GM23248 (cell line): ENCODE measurements around the gene PEMT.
"Not testable (repeated sequence)": the region's sequence is repeated elsewhere in the genome, so short reads cannot be mapped to it uniquely, and the experiment has no call there.

Experiments used
- EZH2 ChIP-seq: fragments of 200-600 bp; sonication (generic); IDR thresholded peaks from 2 replicates; pipeline ENCODE4 v1.6.1; 2018; ENCODE audit warnings: antibody characterized with exemption, mild to moderate bottlenecking; ENCODE audit not compliant: insufficient read depth, poor library complexity, severe bottlenecking
- EZH2phosphoT487 ChIP-seq: fragments of 200-600 bp; sonication (generic); IDR thresholded peaks from 2 replicates; pipeline ENCODE4 v1.6.1; 2018; ENCODE audit warnings: antibody characterized with exemption, moderate library complexity, mild to moderate bottlenecking, low read depth; ENCODE audit not compliant: insufficient read depth

- TF ChIP-seq EZH2, EZH2phosphoT487: not testable (repeated sequence)
Observed at GRCh38 chr17:17639661-17640270, 48.3 kb upstream of the PEMT start.
